DOHH2 (cell line): Measurements from ENCODE around the gene HACL1.

ENCODE experiments used
- EZH2phosphoT487 ChIP-seq: fragments of 200-600 bp; sonication (generic); IDR thresholded peaks from 2 replicates; pipeline ENCODE4 v1.6.1; 2017; ENCODE audit warnings: borderline replicate concordance, mild to moderate bottlenecking, antibody characterized with exemption, low read length, moderate library complexity, mixed read lengths
- TF ChIP-seq, protein P1 (sequence below): fragments of 200-600 bp; sonication (generic); IDR thresholded peaks from one replicate; pipeline ENCODE4 v1.5.1; 2014; ENCODE audit warnings: antibody characterized with exemption, mild to moderate bottlenecking, low read depth, low read length; ENCODE audit not compliant: poor library complexity, severe bottlenecking

DNA sequence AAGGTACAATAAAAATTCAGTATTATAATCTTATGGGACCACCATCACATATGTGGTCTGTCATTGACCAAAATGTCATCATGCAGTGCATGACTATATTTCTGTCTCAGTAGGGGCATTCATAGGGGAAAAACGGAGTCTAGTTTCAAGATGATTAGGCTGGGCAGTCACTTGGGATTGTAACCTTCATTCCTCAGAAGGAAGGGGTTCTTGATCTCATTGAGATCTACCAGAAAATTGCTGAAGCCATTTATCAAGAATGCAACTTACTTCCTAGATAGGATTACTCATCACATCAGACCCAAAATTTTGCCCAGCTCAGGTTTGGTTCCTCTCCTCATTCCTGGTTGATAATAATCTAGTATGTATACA, 37.5 kb upstream of the HACL1 start:
- TF ChIP-seq, protein P1, sequence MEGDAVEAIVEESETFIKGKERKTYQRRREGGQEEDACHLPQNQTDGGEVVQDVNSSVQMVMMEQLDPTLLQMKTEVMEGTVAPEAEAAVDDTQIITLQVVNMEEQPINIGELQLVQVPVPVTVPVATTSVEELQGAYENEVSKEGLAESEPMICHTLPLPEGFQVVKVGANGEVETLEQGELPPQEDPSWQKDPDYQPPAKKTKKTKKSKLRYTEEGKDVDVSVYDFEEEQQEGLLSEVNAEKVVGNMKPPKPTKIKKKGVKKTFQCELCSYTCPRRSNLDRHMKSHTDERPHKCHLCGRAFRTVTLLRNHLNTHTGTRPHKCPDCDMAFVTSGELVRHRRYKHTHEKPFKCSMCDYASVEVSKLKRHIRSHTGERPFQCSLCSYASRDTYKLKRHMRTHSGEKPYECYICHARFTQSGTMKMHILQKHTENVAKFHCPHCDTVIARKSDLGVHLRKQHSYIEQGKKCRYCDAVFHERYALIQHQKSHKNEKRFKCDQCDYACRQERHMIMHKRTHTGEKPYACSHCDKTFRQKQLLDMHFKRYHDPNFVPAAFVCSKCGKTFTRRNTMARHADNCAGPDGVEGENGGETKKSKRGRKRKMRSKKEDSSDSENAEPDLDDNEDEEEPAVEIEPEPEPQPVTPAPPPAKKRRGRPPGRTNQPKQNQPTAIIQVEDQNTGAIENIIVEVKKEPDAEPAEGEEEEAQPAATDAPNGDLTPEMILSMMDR = no peak
- TF ChIP-seq EZH2phosphoT487 = no peak
